ENCODE data around the gene E2F4.

- TF ChIP-seq YY1 (IDR thresholded peaks at IDR 0.05; ENCODE audit: insufficient read depth, insufficient read length) (no peak), SUZ12 (IDR thresholded peaks at IDR 0.05; ENCODE audit: extremely low read depth, insufficient read depth, insufficient read length) (no peak)
These were observed 14.3 kb downstream of the E2F4 start for GRCh38 chr16:67206129-67206837.

All from NT2/D1 (cell line).